Spleen (tissue), 11 donors: ENCODE measurements around the gene CUEDC1. TPM values are rescaled to one million over a fixed set of nuclear protein-coding genes. Genes with fewer than 3 reads are reported as not detected.

Experiments
- DNase-seq: peaks from one replicate; pipeline ENCODE4 v3.0.0-alpha.2; 2020
- H3K27ac ChIP-seq, 8 donors: fragments of 200-600 bp; sonication (generic) in 7 of 8; 1 replicate in 4 of 8; 2 replicates in 4 of 8; pipeline versions ENCODE4 v1.5.0 to v1.8.0; 2016 to 2021; ENCODE audit warnings: inconsistent platforms in 4 of 8, mild to moderate bottlenecking in 4 of 8, moderate library complexity in 1 of 8
- H3K27me3 ChIP-seq, 7 donors: fragments of 200-600 bp; sonication (generic) in 6 of 7; replicated peaks in 1 of 7; 1 replicate in 4 of 7; 2 replicates in 3 of 7; pipeline versions ENCODE4 v1.5.0 to v1.8.0; 2016 to 2021; ENCODE audit warnings: inconsistent platforms in 3 of 7, mild to moderate bottlenecking in 1 of 7
- H3K36me3 ChIP-seq, 6 donors: fragments of 200-600 bp; sonication (generic) in 5 of 6; 1 replicate in 4 of 6; 2 replicates in 2 of 6; pipeline versions ENCODE4 v1.5.0 to v1.8.0; 2016 to 2021; ENCODE audit warnings: inconsistent platforms in 2 of 6
- H3K4me1 ChIP-seq, 6 donors: fragments of 200-600 bp; sonication (generic) in 5 of 6; 1 replicate in 3 of 6; 2 replicates in 3 of 6; pipeline versions ENCODE4 v1.5.0 to v1.8.0; 2016 to 2021; ENCODE audit warnings: inconsistent platforms in 3 of 6
- H3K4me3 ChIP-seq, 8 donors: fragments of 200-600 bp; sonication (generic) in 7 of 8; 1 replicate in 4 of 8; 2 replicates in 4 of 8; pipeline versions ENCODE4 v1.5.0 to v1.8.0; 2016 to 2021; ENCODE audit warnings: inconsistent platforms in 4 of 8, mild to moderate bottlenecking in 4 of 8, moderate library complexity in 2 of 8
- H3K9me3 ChIP-seq, 8 donors: fragments of 200-600 bp; sonication (generic) in 7 of 8; 1 replicate in 4 of 8; 2 replicates in 4 of 8; pipeline versions ENCODE4 v1.5.0 to v1.8.0; 2016 to 2021; ENCODE audit warnings: inconsistent platforms in 4 of 8
- CTCF ChIP-seq, 11 experiments: fragments of 200-600 bp in 7 of 11; fragments of 450-650 bp in 4 of 11; sonication (generic) in 4 of 11; IDR thresholded peaks in 8 of 11; conservative IDR thresholded peaks in 3 of 11; 1 replicate in 7 of 11; 2 replicates in 4 of 11; pipeline versions ENCODE4 v1.4.0 to v1.8.0; 2016 to 2021; ENCODE audit warnings: antibody characterized with exemption in 11 of 11, inconsistent platforms in 4 of 11, mild to moderate bottlenecking in 1 of 11
- POLR2A ChIP-seq, 3 donors: fragments of 450-650 bp; IDR thresholded peaks; one replicate each; pipeline ENCODE4 v1.5.1; 2017; ENCODE audit warnings: antibody characterized with exemption in 3 of 3, mild to moderate bottlenecking in 1 of 3
- POLR2AphosphoS5 ChIP-seq, 3 donors: sonication (generic); formaldehyde crosslinking; IDR thresholded peaks; one replicate each; pipeline ENCODE4 v1.5.1; 2017; ENCODE audit warnings: antibody characterized with exemption in 3 of 3
- WGBS, 5 donors: extraction: QIAGEN DNeasy Blood & Tissue Kit in 3 of 5; methylation state at CpG; one replicate each; pipeline versions ENCODE4 v1.1.5 to v1.1.7; 2013 to 2018; 5-methylcytosine and 5-hydroxymethylcytosine counted together
- intact Hi-C: fragments of 100-400 bp; cut with DNase I; formaldehyde crosslinking; loops from one replicate; pipeline ENCODE4 v1.15.0; 2023; ENCODE audit warnings: low total_unique reads
- polyA plus RNA-seq, 3 donors: library from polyadenylated mRNA; stranded (reverse); fragments of 200-250 nt; gene quantifications; one replicate each; pipeline ENCODE4 v1.2.1, GENCODE V29; 2013
- total RNA-seq, 7 donors: library from RNA; depleted of rRNA in 3 of 7; stranded (reverse); fragments of >200 nt in 3 of 7; fragmentation: NEBNext Ultra II Directional in 4 of 7; extraction: Animal tissue kit (Norgen Biotek cat#: 25700) in 4 of 7; gene quantifications; one replicate each; pipeline versions ENCODE4 v1.1.0 to v1.2.1, GENCODE V29; 2016 to 2021
- donor health status: healthy with polysubstance abuse.
- donor health status: DM: no; HTN: no; CAD: no; lungs with moderate emphysema.
- donor health status: DM: no; HTN: no; CAD: no.
- donor health status: Bipolar disorder and iron deficiency.
- donor health status: healthy.
- donor health status: DM: no; HTN: no; CAD: no.
- donor health status: DM: yes; HTN: yes; CAD: no.

CUEDC1 gene
- total and polyA plus RNA-seq, 10 donors = 5.4 to 23.5 (median 15.6) TPM

- no peak for TF ChIP-seq POLR2A (IDR thresholded peaks at IDR 0.05)
- Histone ChIP-seq H3K36me3 (peaks cover 0 to 13% (median 0%) of the 10 kb centered on the region in 6 donors), H3K4me1 (peaks cover 7 to 53% (median 41%) of the 10 kb centered on the region in 6 donors), H3K27me3 (peaks cover 0 to 8% (median 0%) of the 10 kb centered on the region in 7 donors), H3K9me3 (no peaks in the 10 kb centered on the region), H3K27ac (no peak overlapping the region), H3K4me3 (no peak overlapping the region)
- intact Hi-C loops = no loop called here
- DNase-seq = no peak
- 89 to 98% (median 94%) methylated on average over 1 to 2 of the region's 2 CpGs for WGBS, 5 donors
Measured at GRCh38 chr17:57889252-57889651, 66.0 kb downstream of the CUEDC1 start.

DNA sequence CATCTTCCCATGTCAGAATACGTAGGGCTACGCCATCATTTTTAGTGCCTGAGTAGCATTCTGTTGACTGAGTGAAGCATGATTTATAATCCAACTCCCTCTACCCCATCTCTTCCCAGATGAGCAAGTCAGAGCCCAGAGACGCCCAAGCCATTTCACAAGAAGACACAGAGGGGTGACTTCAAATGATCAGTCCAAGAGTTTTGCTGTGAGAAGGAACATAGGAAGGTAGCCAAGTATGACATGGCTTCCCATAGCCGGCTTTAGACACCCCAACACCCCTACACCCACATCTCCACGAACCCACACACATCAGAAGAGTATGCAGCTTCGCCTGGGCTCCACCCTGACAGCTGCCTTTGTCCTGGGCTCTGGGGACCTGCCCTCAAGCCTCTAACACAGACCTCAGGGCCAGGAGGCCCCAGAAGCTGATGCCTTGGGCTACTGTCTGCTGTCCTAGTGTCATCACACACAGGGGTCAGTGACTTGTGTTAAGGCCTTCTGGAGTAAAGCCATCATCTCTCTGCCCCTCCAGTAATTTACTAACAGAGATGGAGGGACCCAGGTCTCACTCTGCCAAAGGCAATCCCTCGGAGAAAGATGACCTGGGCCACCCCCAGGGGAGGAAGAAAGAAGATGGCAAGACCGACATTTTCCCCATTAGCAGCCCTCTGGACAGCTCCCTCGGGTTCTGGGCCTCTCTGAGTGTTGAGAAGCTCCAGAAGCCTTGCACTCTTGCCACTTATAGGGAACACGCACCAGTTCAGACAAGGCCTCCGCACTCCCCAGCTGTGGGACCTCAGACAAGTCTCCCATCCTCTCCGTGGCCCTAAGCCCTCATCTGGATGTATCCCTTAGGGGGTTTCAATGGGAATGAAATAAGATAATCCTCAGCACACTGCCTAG is 66.6 kb downstream of the CUEDC1 start:
- WGBS, 5 donors = 80 to 89% (median 88%) methylated on average over 11 to 12 of the region's 12 CpGs
- intact Hi-C loops = no loop called here
- Histone ChIP-seq H3K27ac (no peak overlapping the region), H3K4me1 (peaks cover 5 to 46% (median 37%) of the 10 kb centered on the region in 6 donors), H3K4me3 (no peak overlapping the region), H3K9me3 (no peaks in the 10 kb centered on the region), H3K36me3 (peaks cover 0 to 20% (median 0%) of the 10 kb centered on the region in 6 donors), H3K27me3 (peaks cover 0 to 8% (median 0%) of the 10 kb centered on the region in 7 donors)
- TF ChIP-seq POLR2AphosphoS5 (IDR thresholded peaks at IDR 0.05) (no peak), CTCF (IDR thresholded peaks at IDR 0.05 in 8 of 11, conservative IDR thresholded peaks at IDR 0.05 in 3 of 11) (no peak), POLR2A (IDR thresholded peaks at IDR 0.05) (no peak)
- DNase-seq = no peak

DNA sequence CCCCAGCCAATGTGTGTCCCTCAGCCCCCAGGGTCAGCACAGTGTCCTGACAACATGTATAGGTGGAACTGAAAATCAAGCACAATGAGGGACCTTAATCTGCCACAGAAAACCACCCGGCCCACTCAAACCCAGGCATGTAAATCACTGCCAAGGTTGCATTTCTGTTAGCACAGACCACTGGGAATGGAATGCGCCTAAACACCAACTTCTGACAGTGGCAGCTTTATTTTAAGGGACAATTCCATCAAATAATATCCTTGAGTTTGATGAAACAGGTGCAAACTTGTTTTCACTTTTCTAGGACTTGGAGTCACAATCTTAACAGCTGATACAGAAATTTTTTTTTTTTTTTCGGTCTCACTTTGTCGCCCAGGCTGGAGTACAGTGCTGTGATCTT is 68.1 kb downstream of the CUEDC1 start:
- Histone ChIP-seq H3K27me3 (no peaks in the 10 kb centered on the region), H3K9me3 (no peaks in the 10 kb centered on the region), H3K27ac (no peak overlapping the region), H3K4me3 (no peak overlapping the region), H3K36me3 (peaks cover 0 to 27% (median 0%) of the 10 kb centered on the region in 6 donors), H3K4me1 (peaks cover 3 to 32% (median 24%) of the 10 kb centered on the region in 6 donors)
- TF ChIP-seq POLR2A (IDR thresholded peaks at IDR 0.05) (no peak), POLR2AphosphoS5 (IDR thresholded peaks at IDR 0.05) (no peak), CTCF (IDR thresholded peaks at IDR 0.05 in 8 of 11, conservative IDR thresholded peaks at IDR 0.05 in 3 of 11) (no peak)
- intact Hi-C loops = no loop called here
- DNase-seq = no peak
- 86 to 95% (median 89%) methylated on average over 4 of the region's 4 CpGs for WGBS, 5 donors

- peaks cover 0 to 27% (median 0%) of the 10 kb centered on the region in 6 donors for H3K36me3 ChIP-seq
- no peak for DNase-seq
- H3K4me3 ChIP-seq = no peak overlapping the region
- TF ChIP-seq POLR2A (IDR thresholded peaks at IDR 0.05) (no peak), POLR2AphosphoS5 (IDR thresholded peaks at IDR 0.05) (no peak), CTCF (IDR thresholded peaks at IDR 0.05 in 8 of 11, conservative IDR thresholded peaks at IDR 0.05 in 3 of 11) (no peak)
- H3K27ac ChIP-seq = no peak overlapping the region
- no peaks in the 10 kb centered on the region for H3K27me3 ChIP-seq
- WGBS, 5 donors = 84 to 93% (median 90%) methylated on average over 4 of the region's 4 CpGs
- H3K4me1 ChIP-seq = peaks cover 3 to 29% (median 16%) of the 10 kb centered on the region in 6 donors
- intact Hi-C loops = no loop called here
- H3K9me3 ChIP-seq = no peaks in the 10 kb centered on the region
Measured at GRCh38 chr17:57886020-57886419, 69.2 kb downstream of the CUEDC1 start.
